H1 (cell line): ENCODE results near the gene BAIAP2. TPM values are rescaled to one million over a fixed set of nuclear protein-coding genes. Genes with fewer than 3 reads are reported as not detected.

Source experiments
- CTCF ChIA-PET: fragments of 300-600 bp; sonication (Branson Sonifier 250); formaldehyde crosslinking; loops from one replicate; lab custom pipeline; 2021; ENCODE audit not compliant: partially characterized antibody; lab: Charles Lee
- POLR2A ChIA-PET: fragments of 300-600 bp; sonication (Branson Sonifier 250); formaldehyde crosslinking; loops from one replicate; lab custom pipeline; 2021; ENCODE audit warnings: inconsistent platforms; ENCODE audit not compliant: partially characterized antibody; lab: Charles Lee
- DNase-seq, 2 experiments: peaks; one replicate each; pipeline versions ENCODE4 v3.0.0 to v3.0.0-alpha.2; 2010 to 2022; ENCODE audit warnings: low spot score in 2 of 2, low read depth in 1 of 2, mixed read lengths in 1 of 2
- FAIRE-seq: peaks from 2 replicates; lab custom pipeline; 2011; peaks lifted over from hg19 to GRCh38; lab: Jason Lieb, UNC
- H2AFZ ChIP-seq: 2 replicates; pipeline ENCODE4 v1.8.1; 2012; ENCODE audit warnings: low read length, inconsistent platforms
- H2AK5ac ChIP-seq: 2 replicates; pipeline ENCODE4 v1.6.1; 2013; ENCODE audit warnings: low read depth, low read length
- H2BK120ac ChIP-seq: replicated peaks from 2 replicates; pipeline ENCODE3; 2013; ENCODE audit warnings: low read depth, low read length, inconsistent platforms
- H2BK12ac ChIP-seq: 2 replicates; pipeline ENCODE4 v1.6.1; 2013; ENCODE audit warnings: low read depth, low read length
- H2BK15ac ChIP-seq: 2 replicates; pipeline ENCODE4 v1.6.1; 2013; ENCODE audit warnings: low read length
- H2BK20ac ChIP-seq: 2 replicates; pipeline ENCODE4 v1.6.1; 2013; ENCODE audit warnings: low read length
- H2BK5ac ChIP-seq: 2 replicates; pipeline ENCODE4 v1.6.1; 2013; ENCODE audit warnings: low read depth, low read length
- H3K14ac ChIP-seq: 2 replicates; pipeline ENCODE4 v1.6.1; 2013; ENCODE audit warnings: inconsistent platforms; ENCODE audit not compliant: insufficient read length
- H3K18ac ChIP-seq: 2 replicates; pipeline ENCODE4 v1.6.1; 2013; ENCODE audit warnings: low read length; ENCODE audit errors: extremely low read depth
- H3K23ac ChIP-seq: 2 replicates; pipeline ENCODE4 v1.6.1; 2013; ENCODE audit warnings: inconsistent platforms; ENCODE audit not compliant: insufficient read length
- H3K23me2 ChIP-seq: 2 replicates; pipeline ENCODE4 v1.6.1; 2013; ENCODE audit warnings: low read depth, low read length
- H3K27ac ChIP-seq: 2 replicates; pipeline ENCODE4 v1.6.1; 2011; ENCODE audit warnings: low read depth, low read length, inconsistent platforms
- H3K27me3 ChIP-seq, 4 experiments: replicated peaks in 1 of 4; 1 replicate in 1 of 4; 2 replicates in 3 of 4; pipeline versions ENCODE4 v1.6.1 to v1.8.1; 2011 to 2013; ENCODE audit warnings: low read length in 3 of 4, mild to moderate bottlenecking in 3 of 4, inconsistent platforms in 2 of 4, mixed read lengths in 2 of 4, moderate library complexity in 1 of 4; ENCODE audit not compliant: control insufficient read depth in 3 of 4, insufficient read depth in 3 of 4; ENCODE audit errors: extremely low read depth in 1 of 4
- H3K36me3 ChIP-seq, 4 experiments: 2 replicates each; pipeline versions ENCODE4 v1.6.1 to v1.8.1; 2011 to 2013; ENCODE audit warnings: mild to moderate bottlenecking in 4 of 4, low read length in 3 of 4, moderate library complexity in 2 of 4, control low read depth in 1 of 4, inconsistent platforms in 1 of 4; ENCODE audit not compliant: insufficient read depth in 4 of 4, control insufficient read depth in 2 of 4
- H3K4ac ChIP-seq: replicated peaks from 2 replicates; pipeline ENCODE3; 2013; ENCODE audit warnings: low read length, low read depth, mixed read lengths, inconsistent platforms; ENCODE audit not compliant: insufficient read length
- H3K4me1 ChIP-seq, 4 experiments: replicated peaks in 1 of 4; 1 replicate in 1 of 4; 2 replicates in 3 of 4; pipeline versions ENCODE4 v1.6.1 to v1.8.1; 2011 to 2013; ENCODE audit warnings: low read length in 3 of 4, inconsistent platforms in 2 of 4, mixed read lengths in 1 of 4; ENCODE audit not compliant: insufficient read depth in 4 of 4, control insufficient read depth in 3 of 4
- H3K4me2 ChIP-seq, 2 experiments: 2 replicates each; pipeline versions ENCODE4 v1.6.1 to v1.8.1; 2011 to 2013; ENCODE audit warnings: low read depth in 2 of 2, low read length in 2 of 2, control low read depth in 1 of 2, inconsistent platforms in 1 of 2, mild to moderate bottlenecking in 1 of 2; ENCODE audit not compliant: insufficient read depth in 1 of 2
- H3K4me3 ChIP-seq, 4 experiments: fragments of 200-600, 300-600 bp in 1 of 4; sonication (generic), shearing (Covaris generic), sonication (Bioruptor Twin) in 1 of 4; 2 replicates each; pipeline versions ENCODE4 v1.5.1 to v1.8.1; 2011 to 2016; ENCODE audit warnings: low read length in 4 of 4, low read depth in 3 of 4, control low read depth in 2 of 4, inconsistent platforms in 2 of 4, mild to moderate bottlenecking in 2 of 4, mixed read lengths in 1 of 4, moderate library complexity in 1 of 4; ENCODE audit not compliant: insufficient read depth in 2 of 4; ENCODE audit errors: extremely low read depth in 1 of 4
- H3K56ac ChIP-seq: replicated peaks from 2 replicates; pipeline ENCODE3; 2013; ENCODE audit warnings: low read depth, mild to moderate bottlenecking, mixed read lengths, low read length, inconsistent platforms; ENCODE audit not compliant: insufficient read length
- H3K79me1 ChIP-seq: 2 replicates; pipeline ENCODE4 v1.6.1; 2013; ENCODE audit warnings: low read depth, low read length, control low read depth
- H3K79me2 ChIP-seq, 2 experiments: 2 replicates each; pipeline versions ENCODE4 v1.6.1 to v1.8.1; 2012 to 2013; ENCODE audit warnings: low read length in 2 of 2, mild to moderate bottlenecking in 2 of 2, inconsistent platforms in 1 of 2; ENCODE audit not compliant: insufficient read depth in 2 of 2, control insufficient read depth in 1 of 2
- H3K9ac ChIP-seq, 4 experiments: replicated peaks in 1 of 4; 1 replicate in 1 of 4; 2 replicates in 3 of 4; pipeline versions ENCODE4 v1.6.1 to v1.8.1; 2011 to 2013; ENCODE audit warnings: low read depth in 3 of 4, low read length in 3 of 4, control low read depth in 2 of 4, mild to moderate bottlenecking in 2 of 4, moderate library complexity in 2 of 4, inconsistent platforms in 1 of 4; ENCODE audit errors: extremely low read depth in 1 of 4
- H3K9me3 ChIP-seq, 2 experiments: 2 replicates each; pipeline versions ENCODE4 v1.6.1 to v1.8.1; 2012 to 2013; ENCODE audit warnings: mild to moderate bottlenecking in 2 of 2, moderate library complexity in 2 of 2, control low read depth in 1 of 2, inconsistent platforms in 1 of 2, low read depth in 1 of 2, low read length in 1 of 2, mixed read lengths in 1 of 2; ENCODE audit not compliant: insufficient read depth in 2 of 2
- H4K20me1 ChIP-seq, 2 experiments: replicated peaks in 1 of 2; 2 replicates each; pipeline versions ENCODE3 to v1.8.1; 2011 to 2013; ENCODE audit warnings: inconsistent platforms in 2 of 2, low read length in 2 of 2, mild to moderate bottlenecking in 1 of 2; ENCODE audit not compliant: insufficient read depth in 2 of 2, control insufficient read depth in 1 of 2
- H4K5ac ChIP-seq: 2 replicates; pipeline ENCODE4 v1.6.1; 2013; ENCODE audit warnings: low read length, low read depth, mixed read lengths, inconsistent platforms; ENCODE audit not compliant: insufficient read length
- H4K8ac ChIP-seq: 2 replicates; pipeline ENCODE4 v1.8.0; 2013; ENCODE audit warnings: mild to moderate bottlenecking, moderate library complexity, low read length, inconsistent platforms; ENCODE audit not compliant: insufficient read depth; ENCODE audit errors: extremely low read depth
- H4K91ac ChIP-seq: replicated peaks from 2 replicates; pipeline ENCODE3; 2013; ENCODE audit warnings: low read length, mixed read lengths, inconsistent platforms; ENCODE audit not compliant: insufficient read length
- ATF3 ChIP-seq: IDR thresholded peaks from 2 replicates; pipeline ENCODE4 v1.6.1; 2011; ENCODE audit warnings: low read depth, mild to moderate bottlenecking, low read length; ENCODE audit not compliant: insufficient read depth
- CREB1 ChIP-seq: IDR thresholded peaks from 2 replicates; pipeline ENCODE4 v1.6.1; 2012; ENCODE audit warnings: inconsistent platforms
- EZH2 ChIP-seq: fragments of 200-600 bp; sonication (generic); IDR thresholded peaks from 2 replicates; pipeline ENCODE4 v1.7.1; 2012; ENCODE audit warnings: low read depth, mild to moderate bottlenecking, moderate library complexity, low read length, inconsistent platforms; ENCODE audit not compliant: severe bottlenecking
- KDM1A ChIP-seq: fragments of 200-600, 300-600 bp; sonication (generic); IDR thresholded peaks from 2 replicates; pipeline ENCODE4 v1.7.1; 2016; ENCODE audit warnings: mild to moderate bottlenecking, low read length, borderline replicate concordance
- KDM4A ChIP-seq: IDR thresholded peaks from one replicate; pipeline ENCODE4 v1.7.1; 2012; ENCODE audit warnings: low read depth, mild to moderate bottlenecking, moderate library complexity, low read length, inconsistent platforms; ENCODE audit not compliant: severe bottlenecking
- MAFK ChIP-seq: IDR thresholded peaks from 2 replicates; pipeline ENCODE4 v1.6.1; 2012; ENCODE audit warnings: low read depth, mild to moderate bottlenecking, improper control_type of control experiment, low read length
- RAD21 ChIP-seq, 2 experiments: IDR thresholded peaks in 1 of 2; conservative IDR thresholded peaks in 1 of 2; 2 replicates each; pipeline ENCODE4 v1.6.1; 2011; ENCODE audit warnings: low read depth in 2 of 2, low read length in 2 of 2, improper control_type of control experiment in 1 of 2, inconsistent platforms in 1 of 2, mild to moderate bottlenecking in 1 of 2, moderate library complexity in 1 of 2
- RNF2 ChIP-seq: fragments of 200-900, 300-1000 bp; sonication (generic); IDR thresholded peaks from 2 replicates; pipeline ENCODE4 v1.7.1; 2016; ENCODE audit warnings: borderline replicate concordance, low read depth, mild to moderate bottlenecking, antibody characterized with exemption, low read length; ENCODE audit not compliant: poor library complexity, severe bottlenecking; ENCODE audit errors: missing control alignments
- RXRA ChIP-seq: IDR thresholded peaks from 2 replicates; pipeline ENCODE4 v1.6.1; 2011; ENCODE audit warnings: low read depth, mild to moderate bottlenecking, low read length, moderate library complexity; ENCODE audit not compliant: insufficient read depth
- SIN3A ChIP-seq, 2 experiments: IDR thresholded peaks in 1 of 2; conservative IDR thresholded peaks in 1 of 2; 2 replicates each; pipeline ENCODE4 v1.6.1; 2011 to 2012; ENCODE audit warnings: low read length in 2 of 2, improper control_type of control experiment in 1 of 2, low read depth in 1 of 2, mild to moderate bottlenecking in 1 of 2
- ZNF274 ChIP-seq: IDR thresholded peaks from 2 replicates; pipeline ENCODE4 v1.7.0; 2012; ENCODE audit warnings: low read length, borderline replicate concordance; ENCODE audit errors: extremely low read depth
- WGBS, 2 experiments: shearing (Covaris generic) in 1 of 2; methylation state at CpG; one replicate each; pipeline versions ENCODE4 v1.1.6 to v1.1.7; 2013 to 2015; ENCODE audit warnings: low lambda C conversion rate in 2 of 2, mixed read lengths in 2 of 2, inconsistent platforms in 1 of 2, low coverage in 1 of 2, missing lambda C conversion rate in 1 of 2; ENCODE audit not compliant: insufficient replicate concordance in 2 of 2, insufficient coverage in 1 of 2, insufficient read length in 1 of 2; ENCODE audit errors: extremely low coverage in 1 of 2, missing lambda C conversion rate in 1 of 2; 5-methylcytosine and 5-hydroxymethylcytosine counted together
- polyA plus RNA-seq, 7 experiments: library from polyadenylated mRNA; depleted of rRNA in 3 of 7; stranded (reverse) in 5 of 7; unstranded in 2 of 7; fragments of >200 nt in 5 of 7; fragments of 200-250 nt in 2 of 7; gene quantifications; 1 replicate in 5 of 7; 2 replicates in 1 of 7; 4 replicates in 1 of 7; pipeline versions ENCODE4 v1.2.1 to v1.2.3, GENCODE V29; 2011 to 2013; ENCODE audit warnings: missing spikeins in 2 of 7, mixed read lengths in 2 of 7
- total RNA-seq: library from RNA; stranded (reverse); fragmentation: NEBNext Ultra II Directional; extraction: Animal tissue kit (Norgen Biotek cat#: 25700); gene quantifications from 2 replicates; pipeline ENCODE4 v1.2.1, GENCODE V29; 2021

BAIAP2 gene
- total and polyA plus RNA-seq, 2 of the 8 experiments (the other 6 are each of a cell fraction or from before 2014, with no cell fraction given), result 10.0 to 22.8 TPM

- Histone ChIP-seq H4K5ac (no peak overlapping the region), H2AFZ (no peak overlapping the region), H3K23ac (no peak overlapping the region), H2BK20ac (no peak overlapping the region), H2BK12ac (no peak overlapping the region), H3K4me1 (peaks cover 0 to 2% (median 0%) of the 10 kb centered on the region in 4 experiments; a peak in 1 of 7 replicates), H3K4ac (no peak overlapping the region), H4K20me1 (peaks cover 0 to 12% of the 10 kb centered on the region in 2 experiments), H3K23me2 (no peaks in the 10 kb centered on the region), H2AK5ac (no peak overlapping the region), H3K9me3 (no peaks in the 10 kb centered on the region), H4K91ac (no peak overlapping the region), H3K9ac (no peak overlapping the region), H2BK15ac (no peak overlapping the region), H3K18ac (no peak overlapping the region), H3K79me1 (peaks cover 5% of the 10 kb centered on the region), H3K4me2 (no peak overlapping the region), H4K8ac (no peak overlapping the region), H2BK5ac (no peak overlapping the region), H2BK120ac (no peak overlapping the region), H3K56ac (no peak overlapping the region), H3K14ac (no peak overlapping the region), H3K4me3 (no peak overlapping the region), H3K79me2 (peaks cover 0 to 4% of the 10 kb centered on the region in 2 experiments; a peak in 1 of 4 replicates), H3K27me3 (no peaks in the 10 kb centered on the region), H3K36me3 (no peaks in the 10 kb centered on the region; a peak in 1 of 8 replicates), H3K27ac (no peak overlapping the region)
- DNase-seq (no peak), FAIRE-seq (no peak)
- CTCF ChIA-PET, result interaction anchor here (0.8 to 2.7 kb wide), 6 partner anchors 9 to 43 kb away, joined by 3 to 10 read pairs (median 4); no protein-coding TSS in a partner anchor
- WGBS, 2 experiments, result 86% methylated on average over 12 of the region's 12 CpGs; no CpG with 5 or more reads in 1 of the 2 experiments
- POLR2A ChIA-PET, result interaction anchor here (0.7 to 1.6 kb wide), 2 partner anchors 9 to 19 kb away, joined by 3 to 6 read pairs; partner anchors contain the start of gene BAIAP2
- TF ChIP-seq ZNF274 (no peak), ATF3 (no peak), CREB1 (no peak), RNF2 (no peak), SIN3A (conservative IDR thresholded peaks at IDR 0.05 in 1 of 2, IDR thresholded peaks at IDR 0.05 in 1 of 2; ENCODE audit: low read depth in 1 of 2, low read length in 2 of 2) (no peak), EZH2 (no peak), RXRA (no peak), RAD21 (IDR thresholded peaks at IDR 0.05 in 1 of 2, conservative IDR thresholded peaks at IDR 0.05 in 1 of 2; ENCODE audit: low read depth in 2 of 2, low read length in 2 of 2) (no peak), MAFK (no peak), KDM1A (no peak), KDM4A (no peak)
These were observed 19.4 kb downstream of the BAIAP2 start for GRCh38 chr17:81054308-81054707.
